Hepatocyte (in vitro differentiated cells): ENCODE results near the gene SPOCD1. TPM values are rescaled to one million over a fixed set of nuclear protein-coding genes. Genes with fewer than 3 reads are reported as not detected.

Source experiments
- DNase-seq: peaks from one replicate; pipeline ENCODE4 v3.0.0-alpha.2; 2016; ENCODE audit warnings: low spot score
- H2AFZ ChIP-seq: fragments of 200-600 bp; sonication (generic); 2 replicates; pipeline ENCODE4 v1.6.0; 2016; ENCODE audit warnings: antibody characterized with exemption, mild to moderate bottlenecking
- H3K27ac ChIP-seq: fragments of 200-600 bp; sonication (generic); 2 replicates; pipeline ENCODE4 v1.5.1; 2016; ENCODE audit warnings: mild to moderate bottlenecking
- H3K27me3 ChIP-seq: fragments of 200-600 bp; sonication (generic); 2 replicates; pipeline ENCODE4 v1.6.1; 2016
- H3K36me3 ChIP-seq: fragments of 200-600 bp; sonication (generic); replicated peaks from 2 replicates; pipeline ENCODE4 v1.5.1; 2016; ENCODE audit warnings: low read depth; ENCODE audit not compliant: insufficient read depth
- H3K4me1 ChIP-seq: fragments of 200-600 bp; sonication (generic); 2 replicates; pipeline ENCODE4 v1.5.1; 2016; ENCODE audit warnings: mild to moderate bottlenecking, moderate library complexity; ENCODE audit not compliant: insufficient read depth
- H3K4me2 ChIP-seq: fragments of 200-600 bp; sonication (generic); 2 replicates; pipeline ENCODE4 v1.6.0; 2016
- H3K4me3 ChIP-seq: fragments of 200-600 bp; sonication (generic); 2 replicates; pipeline ENCODE4 v1.5.1; 2016; ENCODE audit warnings: mild to moderate bottlenecking
- H3K79me2 ChIP-seq: fragments of 200-600 bp; sonication (generic); 2 replicates; pipeline ENCODE4 v1.6.0; 2017; ENCODE audit warnings: mild to moderate bottlenecking
- H3K9me2 ChIP-seq: fragments of 200-600 bp; sonication (generic); replicated peaks from 2 replicates; pipeline ENCODE4 v1.6.0; 2017; ENCODE audit warnings: mild to moderate bottlenecking; ENCODE audit not compliant: insufficient read depth
- H3K9me3 ChIP-seq: fragments of 200-600 bp; sonication (generic); 2 replicates; pipeline ENCODE4 v1.5.1; 2016; ENCODE audit warnings: low read depth, mild to moderate bottlenecking
- H4K20me1 ChIP-seq: fragments of 200-600 bp; sonication (generic); 2 replicates; pipeline ENCODE4 v1.6.0; 2016; ENCODE audit warnings: mild to moderate bottlenecking; ENCODE audit not compliant: insufficient read depth, poor library complexity, severe bottlenecking
- EZH2 ChIP-seq: fragments of 200-600 bp; sonication (generic); IDR thresholded peaks from 2 replicates; pipeline ENCODE4 v1.6.1; 2016; ENCODE audit warnings: antibody characterized with exemption, mild to moderate bottlenecking, borderline replicate concordance
- EZH2phosphoT487 ChIP-seq: fragments of 200-600 bp; sonication (generic); IDR thresholded peaks from one replicate; pipeline ENCODE4 v1.6.1; 2018; ENCODE audit warnings: antibody characterized with exemption, mild to moderate bottlenecking, low read depth, moderate library complexity; ENCODE audit not compliant: unreplicated experiment, severe bottlenecking
- WGBS: methylation state at CpG from one replicate; pipeline ENCODE4 v1.1.6; 2016; ENCODE audit warnings: low lambda C conversion rate; ENCODE audit errors: missing lambda C conversion rate; 5-methylcytosine and 5-hydroxymethylcytosine counted together
- polyA plus RNA-seq: library from polyadenylated mRNA; unstranded; fragments of >200 nt; fragmentation: Nextera tagmentation; extraction: Ambion mirVana; gene quantifications from 2 replicates; pipeline ENCODE4 v1.2.1, GENCODE V29; 2016
- total RNA-seq: library from RNA; depleted of rRNA; stranded (reverse); fragments of >200 nt; gene quantifications from 2 replicates; pipeline ENCODE4 v1.2.3, GENCODE V29; 2014
- TF ChIP-seq, protein P1 (sequence below): fragments of 200-600 bp; sonication (generic); IDR thresholded peaks from 2 replicates; pipeline ENCODE4 v1.5.1; 2016; ENCODE audit warnings: antibody characterized with exemption, mild to moderate bottlenecking; ENCODE audit not compliant: poor library complexity

SPOCD1 gene
- total and polyA plus RNA-seq, 2 experiments from 2014 or later, result 1.4 to 2.8 TPM

DNA sequence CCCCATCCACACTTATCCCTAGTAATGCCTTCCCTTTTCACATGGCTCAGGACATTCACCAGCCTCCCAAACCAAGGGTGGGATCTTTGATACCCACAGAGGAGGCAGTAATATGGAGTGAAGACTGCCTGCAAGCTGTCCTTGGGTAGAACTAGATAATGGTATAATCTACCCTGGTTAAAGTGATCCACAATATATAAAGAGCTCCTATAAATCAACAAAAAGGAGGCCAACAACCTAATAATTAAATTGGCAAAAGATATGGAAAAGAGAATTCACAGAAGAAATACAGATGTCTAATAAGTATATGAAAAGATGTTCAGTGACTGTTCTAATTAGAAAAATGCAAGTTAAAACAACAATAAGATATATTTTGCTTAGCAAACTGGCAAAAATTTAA is 30.7 kb upstream of the SPOCD1 start:
- Histone ChIP-seq H3K27ac (no peak overlapping the region), H3K36me3 (no peaks in the 10 kb centered on the region), H4K20me1 (no peaks in the 10 kb centered on the region), H3K27me3 (no peaks in the 10 kb centered on the region), H3K9me3 (no peaks in the 10 kb centered on the region), H3K9me2 (no peaks in the 10 kb centered on the region), H2AFZ (no peak overlapping the region), H3K79me2 (no peaks in the 10 kb centered on the region), H3K4me1 (no peaks in the 10 kb centered on the region), H3K4me3 (no peak overlapping the region), H3K4me2 (no peak overlapping the region)
- no peak for TF ChIP-seq EZH2
- TF ChIP-seq, protein P1, sequence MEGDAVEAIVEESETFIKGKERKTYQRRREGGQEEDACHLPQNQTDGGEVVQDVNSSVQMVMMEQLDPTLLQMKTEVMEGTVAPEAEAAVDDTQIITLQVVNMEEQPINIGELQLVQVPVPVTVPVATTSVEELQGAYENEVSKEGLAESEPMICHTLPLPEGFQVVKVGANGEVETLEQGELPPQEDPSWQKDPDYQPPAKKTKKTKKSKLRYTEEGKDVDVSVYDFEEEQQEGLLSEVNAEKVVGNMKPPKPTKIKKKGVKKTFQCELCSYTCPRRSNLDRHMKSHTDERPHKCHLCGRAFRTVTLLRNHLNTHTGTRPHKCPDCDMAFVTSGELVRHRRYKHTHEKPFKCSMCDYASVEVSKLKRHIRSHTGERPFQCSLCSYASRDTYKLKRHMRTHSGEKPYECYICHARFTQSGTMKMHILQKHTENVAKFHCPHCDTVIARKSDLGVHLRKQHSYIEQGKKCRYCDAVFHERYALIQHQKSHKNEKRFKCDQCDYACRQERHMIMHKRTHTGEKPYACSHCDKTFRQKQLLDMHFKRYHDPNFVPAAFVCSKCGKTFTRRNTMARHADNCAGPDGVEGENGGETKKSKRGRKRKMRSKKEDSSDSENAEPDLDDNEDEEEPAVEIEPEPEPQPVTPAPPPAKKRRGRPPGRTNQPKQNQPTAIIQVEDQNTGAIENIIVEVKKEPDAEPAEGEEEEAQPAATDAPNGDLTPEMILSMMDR, result no peak
- TF ChIP-seq EZH2phosphoT487, result no peak
- no peak for DNase-seq

DNA sequence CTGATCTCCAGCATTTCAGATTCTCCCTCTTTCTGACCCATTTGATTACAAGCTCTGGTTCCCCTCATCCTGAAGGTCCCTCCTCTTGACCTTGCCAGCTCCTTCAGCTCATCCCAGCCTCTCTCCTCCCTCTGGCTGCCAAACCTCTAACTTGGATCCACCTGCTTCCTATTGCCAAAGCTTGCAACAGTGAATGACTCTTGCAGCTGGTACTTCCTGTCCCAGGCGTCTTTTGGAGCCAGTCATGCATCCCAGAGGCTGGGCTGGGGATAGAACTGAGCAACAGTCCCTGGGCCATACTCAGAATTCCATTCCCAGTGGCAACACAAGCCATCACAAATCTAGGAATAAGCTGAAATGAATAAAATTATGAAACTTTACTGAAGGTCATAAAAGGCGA is 27.7 kb upstream of the SPOCD1 start:
- no peaks in the 10 kb centered on the region for H3K27me3 ChIP-seq
- no peak for DNase-seq
- H3K9me2 ChIP-seq, result no peaks in the 10 kb centered on the region
- H3K9me3 ChIP-seq, result no peaks in the 10 kb centered on the region
- no peak overlapping the region for H2AFZ ChIP-seq
- H3K27ac ChIP-seq, result no peak overlapping the region
- no peak overlapping the region for H3K4me2 ChIP-seq
- no peaks in the 10 kb centered on the region for H3K36me3 ChIP-seq
- H3K4me3 ChIP-seq, result no peak overlapping the region
- H3K79me2 ChIP-seq, result no peaks in the 10 kb centered on the region
- WGBS, result 73% methylated on average over 2 of the region's 2 CpGs
- no peaks in the 10 kb centered on the region for H4K20me1 ChIP-seq
- TF ChIP-seq EZH2phosphoT487, result no peak
- no peak for TF ChIP-seq EZH2
- TF ChIP-seq, protein P1, result no peak
- H3K4me1 ChIP-seq, result no peaks in the 10 kb centered on the region

DNA sequence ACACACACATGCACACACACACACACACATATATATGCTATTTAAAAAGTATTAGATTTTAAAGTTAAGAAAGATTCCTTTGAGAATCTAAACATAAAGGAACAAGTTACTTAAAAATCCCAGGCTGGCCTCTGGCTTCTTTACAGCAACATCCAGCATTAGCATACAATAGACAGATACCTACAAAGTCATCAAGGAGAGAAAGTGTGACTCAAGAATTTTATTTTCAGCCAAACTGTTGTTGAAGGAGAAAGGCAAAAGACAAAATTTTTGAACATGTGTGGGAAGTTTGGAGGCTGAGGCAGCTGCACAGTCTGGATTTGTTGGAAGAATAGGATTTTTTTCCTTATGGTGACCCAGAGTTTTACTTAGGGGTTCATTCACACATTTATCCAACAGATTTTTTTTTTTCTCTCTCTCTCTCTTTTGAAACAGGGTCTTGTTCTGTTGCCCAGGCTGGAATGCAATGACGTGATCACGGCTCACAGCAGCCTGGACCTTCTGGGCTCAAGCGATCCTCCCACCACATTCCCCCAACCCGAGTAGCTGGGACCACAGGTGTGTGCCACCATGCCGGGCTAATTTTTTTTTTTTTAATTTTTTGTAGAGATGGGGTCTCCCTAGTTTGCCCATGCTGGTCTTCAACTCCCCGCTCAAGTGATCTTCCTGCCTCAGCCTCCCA is 24.0 kb upstream of the SPOCD1 start:
- H3K79me2 ChIP-seq, result no peaks in the 10 kb centered on the region
- no peaks in the 10 kb centered on the region for H3K9me2 ChIP-seq
- H3K4me2 ChIP-seq, result no peak overlapping the region
- DNase-seq, result no peak
- H3K27ac ChIP-seq, result no peak overlapping the region
- no peak overlapping the region for H3K4me3 ChIP-seq
- TF ChIP-seq, protein P1, result no peak
- no peak for TF ChIP-seq EZH2phosphoT487
- TF ChIP-seq EZH2, result no peak
- H3K4me1 ChIP-seq, result no peaks in the 10 kb centered on the region
- H3K27me3 ChIP-seq, result no peaks in the 10 kb centered on the region
- 92% methylated on average over 6 of the region's 6 CpGs for WGBS
- H4K20me1 ChIP-seq, result no peaks in the 10 kb centered on the region
- H2AFZ ChIP-seq, result no peak overlapping the region
- no peaks in the 10 kb centered on the region for H3K36me3 ChIP-seq
- no peaks in the 10 kb centered on the region for H3K9me3 ChIP-seq
